ENCODE results near the gene CYP2B6.
"Not testable (repeated sequence)": the region's sequence is repeated elsewhere in the genome, so short reads cannot be mapped to it uniquely, and the experiment has no call there.

Gene CYP2B6

GRCh38 chr19:40990972-40991381 lies at the start of gene CYP2B6:
Gene CYP2B6, plus strand, starts transcription at chr19:40991282. Its CDS starts 24 bp downstream, at chr19:40991306.
- DNase-seq (ENCODE audit: low read depth), result no peak

GRCh38 chr19:40941481-40942219 lies 49.4 kb upstream of the CYP2B6 start:
- no peak for DNase-seq (ENCODE audit: low read depth)

GRCh38 chr19:40945645-40946044 lies 45.4 kb upstream of the CYP2B6 start:
- no peak for DNase-seq (ENCODE audit: low read depth)

GRCh38 chr19:40947114-40947513 lies 44.0 kb upstream of the CYP2B6 start:
- DNase-seq (ENCODE audit: low read depth), result no peak

- DNase-seq (ENCODE audit: low read depth), result no peak
These were observed 43.5 kb upstream of the CYP2B6 start for GRCh38 chr19:40947573-40947972.

- DNase-seq (ENCODE audit: low read depth), result no peak
These were observed 42.3 kb upstream of the CYP2B6 start for GRCh38 chr19:40948580-40949299.

GRCh38 chr19:40954573-40954972 lies 36.5 kb upstream of the CYP2B6 start:
- no peak for DNase-seq (ENCODE audit: low read depth)

- no peak for DNase-seq (ENCODE audit: low read depth)
These were observed 31.7 kb upstream of the CYP2B6 start for GRCh38 chr19:40959338-40959737.

- DNase-seq (ENCODE audit: low read depth), result no peak
These were observed 30.9 kb upstream of the CYP2B6 start for GRCh38 chr19:40960062-40960685.

GRCh38 chr19:40960780-40961179 lies 30.3 kb upstream of the CYP2B6 start:
- no peak for DNase-seq (ENCODE audit: low read depth)

GRCh38 chr19:40962460-40962961 lies 28.6 kb upstream of the CYP2B6 start:
- DNase-seq (ENCODE audit: low read depth), result no peak

- not testable (repeated sequence) for DNase-seq (ENCODE audit: low read depth)
These were observed 26.7 kb upstream of the CYP2B6 start for GRCh38 chr19:40964361-40964760.

- not testable (repeated sequence) for DNase-seq (ENCODE audit: low read depth)
These were observed 25.7 kb upstream of the CYP2B6 start for GRCh38 chr19:40965351-40965750.

GRCh38 chr19:40966591-40966990 lies 24.5 kb upstream of the CYP2B6 start:
- not testable (repeated sequence) for DNase-seq (ENCODE audit: low read depth)

- DNase-seq (ENCODE audit: low read depth), result not testable (repeated sequence)
These were observed 23.0 kb upstream of the CYP2B6 start for GRCh38 chr19:40968065-40968464.

GRCh38 chr19:40969721-40970120 lies 21.4 kb upstream of the CYP2B6 start:
- DNase-seq (ENCODE audit: low read depth), result not testable (repeated sequence)

GRCh38 chr19:40970396-40971345 lies 20.4 kb upstream of the CYP2B6 start:
- not testable (repeated sequence) for DNase-seq (ENCODE audit: low read depth)

GRCh38 chr19:40974633-40975037 lies 16.4 kb upstream of the CYP2B6 start:
- peak; percentile 68 for DNase-seq (ENCODE audit: low read depth)

- no peak for DNase-seq (ENCODE audit: low read depth)
These were observed 14.9 kb upstream of the CYP2B6 start for GRCh38 chr19:40976134-40976533.

GRCh38 chr19:40976724-40977123 lies 14.4 kb upstream of the CYP2B6 start:
- no peak for DNase-seq (ENCODE audit: low read depth)

GRCh38 chr19:40979759-40980158 lies 11.3 kb upstream of the CYP2B6 start:
- DNase-seq (ENCODE audit: low read depth), result not testable (repeated sequence)

All from stimulated activated CD4-positive, alpha-beta T cell treated with anti-CD3 and anti-CD28 coated beads, Interleukin-2, amount 100 ng/mL, for 4 hours (primary cell).